MM.1S (cell line): ENCODE data around the gene PIAS4.

ENCODE experiments used
- EZH2phosphoT487 ChIP-seq: fragments of 300-600 bp; sonication (generic); IDR thresholded peaks from 2 replicates; pipeline ENCODE4 v1.6.1; 2018; ENCODE audit warnings: antibody characterized with exemption, low read length
- TF ChIP-seq, protein P1 (sequence below): fragments of 300-600 bp; sonication (generic); IDR thresholded peaks from 2 replicates; pipeline ENCODE4 v1.5.1; 2016; ENCODE audit warnings: antibody characterized with exemption, low read length, mixed read lengths

DNA sequence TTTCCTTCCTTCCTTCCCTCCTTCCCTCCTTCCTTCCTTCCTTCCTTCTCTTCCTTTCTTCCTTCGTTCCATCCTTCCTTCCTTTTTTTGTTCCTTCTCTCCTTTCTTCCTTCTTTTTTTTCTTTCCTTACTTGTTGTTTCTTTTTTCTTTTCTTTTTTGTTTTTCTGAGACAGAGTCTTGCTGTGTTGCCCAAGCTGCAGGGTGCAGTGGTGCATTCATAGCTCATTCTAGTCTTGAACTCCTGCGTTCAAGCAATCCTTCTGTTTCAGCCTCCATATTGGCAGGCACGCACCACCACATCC lies 16.8 kb upstream of the PIAS4 start:
- TF ChIP-seq, protein P1, sequence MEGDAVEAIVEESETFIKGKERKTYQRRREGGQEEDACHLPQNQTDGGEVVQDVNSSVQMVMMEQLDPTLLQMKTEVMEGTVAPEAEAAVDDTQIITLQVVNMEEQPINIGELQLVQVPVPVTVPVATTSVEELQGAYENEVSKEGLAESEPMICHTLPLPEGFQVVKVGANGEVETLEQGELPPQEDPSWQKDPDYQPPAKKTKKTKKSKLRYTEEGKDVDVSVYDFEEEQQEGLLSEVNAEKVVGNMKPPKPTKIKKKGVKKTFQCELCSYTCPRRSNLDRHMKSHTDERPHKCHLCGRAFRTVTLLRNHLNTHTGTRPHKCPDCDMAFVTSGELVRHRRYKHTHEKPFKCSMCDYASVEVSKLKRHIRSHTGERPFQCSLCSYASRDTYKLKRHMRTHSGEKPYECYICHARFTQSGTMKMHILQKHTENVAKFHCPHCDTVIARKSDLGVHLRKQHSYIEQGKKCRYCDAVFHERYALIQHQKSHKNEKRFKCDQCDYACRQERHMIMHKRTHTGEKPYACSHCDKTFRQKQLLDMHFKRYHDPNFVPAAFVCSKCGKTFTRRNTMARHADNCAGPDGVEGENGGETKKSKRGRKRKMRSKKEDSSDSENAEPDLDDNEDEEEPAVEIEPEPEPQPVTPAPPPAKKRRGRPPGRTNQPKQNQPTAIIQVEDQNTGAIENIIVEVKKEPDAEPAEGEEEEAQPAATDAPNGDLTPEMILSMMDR = no peak
- TF ChIP-seq EZH2phosphoT487 = no peak
